ENCODE measurements around the gene TMEM42.

DNA sequence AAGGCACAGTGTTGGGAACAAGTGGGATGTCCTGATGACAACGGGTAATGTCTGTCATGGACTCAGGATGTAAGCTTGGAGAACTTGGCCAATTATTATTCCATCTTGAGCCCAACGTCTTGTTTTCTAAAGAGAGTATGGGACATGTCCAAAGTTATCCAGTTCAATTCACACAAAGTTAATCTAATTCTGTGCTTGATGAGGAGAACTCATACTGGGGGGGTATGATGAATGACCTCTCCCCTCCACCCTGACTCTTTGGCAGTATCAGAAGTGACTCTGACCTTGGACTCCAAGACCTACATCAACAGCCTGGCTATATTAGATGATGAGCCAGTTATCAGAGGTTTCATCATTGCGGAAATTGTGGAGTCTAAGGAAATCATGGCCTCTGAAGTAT is 49.0 kb downstream of the TMEM42 start:
- TF ChIP-seq YY1 (IDR thresholded peaks at IDR 0.05; ENCODE audit: insufficient read depth, insufficient read length) (no peak), ZNF274 (IDR thresholded peaks at IDR 0.05; ENCODE audit: low read depth, low read length) (peak; percentile 56), SUZ12 (IDR thresholded peaks at IDR 0.05; ENCODE audit: extremely low read depth, insufficient read depth, insufficient read length) (no peak)

Measured in NT2/D1 (cell line).